ENCODE measurements around the gene GREB1L. TPM values are rescaled to one million over a fixed set of nuclear protein-coding genes. Genes with fewer than 3 reads are reported as not detected.

GREB1L gene
- total RNA-seq, 2 donors from 2014 or later = 3.1 to 3.9 TPM

GRCh38 chr18:21490748-21491147, 248.7 kb downstream of the GREB1L start:
- H3K4me3 ChIP-seq (ENCODE audit: low read length) = no peak overlapping the region
- no peak overlapping the region for H3K27ac ChIP-seq (ENCODE audit: low read depth, low read length)
- Mint-ChIP-seq H3K27ac (no peak overlapping the region), H3K27me3 (ENCODE audit: insufficient read depth) (peaks cover 2% of the 10 kb centered on the region), H3K9me3 (no peaks in the 10 kb centered on the region), H3K4me1 (no peaks in the 10 kb centered on the region), H3K4me3 (no peak overlapping the region), H3K36me3 (ENCODE audit: low read depth) (no peaks in the 10 kb centered on the region)
- no peak overlapping the region for H3K9ac ChIP-seq (ENCODE audit: extremely low read depth, low read length, poor library complexity, severe bottlenecking)
- no peaks in the 10 kb centered on the region for H3K27me3 ChIP-seq (ENCODE audit: control insufficient read depth, insufficient read depth, low read length, poor library complexity, severe bottlenecking)
- WGBS, 2 experiments (ENCODE audit: insufficient coverage in 1 of 2, insufficient read length in 1 of 2) = 83 to 100% methylated on average over 1 to 4 of the region's 4 CpGs
- no peak for DNase-seq
- no peaks in the 10 kb centered on the region for H3K4me1 ChIP-seq (ENCODE audit: control insufficient read depth, insufficient read depth, low read length)
- H3K9me3 ChIP-seq (ENCODE audit: control insufficient read depth, low read length) = no peaks in the 10 kb centered on the region
- no peaks in the 10 kb centered on the region for H3K36me3 ChIP-seq (ENCODE audit: control insufficient read depth, insufficient read depth, low read length)
- no peak for TF ChIP-seq CTCF (conservative IDR thresholded peaks at IDR 0.05)

- Mint-ChIP-seq H3K27me3 (ENCODE audit: insufficient read depth) (peaks cover 5% of the 10 kb centered on the region), H3K36me3 (ENCODE audit: low read depth) (no peaks in the 10 kb centered on the region), H3K9me3 (no peaks in the 10 kb centered on the region), H3K4me3 (no peak overlapping the region), H3K27ac (no peak overlapping the region), H3K4me1 (peaks cover 8% of the 10 kb centered on the region)
- H3K9ac ChIP-seq (ENCODE audit: extremely low read depth, low read length, poor library complexity, severe bottlenecking) = no peak overlapping the region
- no peaks in the 10 kb centered on the region for H3K36me3 ChIP-seq (ENCODE audit: control insufficient read depth, insufficient read depth, low read length)
- H3K4me3 ChIP-seq (ENCODE audit: low read length) = no peak overlapping the region
- TF ChIP-seq CTCF (conservative IDR thresholded peaks at IDR 0.05) = no peak
- H3K4me1 ChIP-seq (ENCODE audit: control insufficient read depth, insufficient read depth, low read length) = no peaks in the 10 kb centered on the region
- no peak for DNase-seq
- WGBS, 2 experiments (ENCODE audit: insufficient coverage in 1 of 2, insufficient read length in 1 of 2) = 87 to 92% methylated on average over 8 to 12 of the region's 12 CpGs
- H3K27me3 ChIP-seq (ENCODE audit: control insufficient read depth, insufficient read depth, low read length, poor library complexity, severe bottlenecking) = no peaks in the 10 kb centered on the region
- no peaks in the 10 kb centered on the region for H3K9me3 ChIP-seq (ENCODE audit: control insufficient read depth, low read length)
- H3K27ac ChIP-seq (ENCODE audit: low read depth, low read length) = no peak overlapping the region
These were observed 254.3 kb downstream of the GREB1L start for GRCh38 chr18:21496277-21496835.

- no peak overlapping the region for H3K4me3 ChIP-seq (ENCODE audit: low read length)
- H3K4me1 ChIP-seq (ENCODE audit: control insufficient read depth, insufficient read depth, low read length) = peaks cover 2% of the 10 kb centered on the region
- WGBS, 2 experiments (ENCODE audit: insufficient coverage in 1 of 2, insufficient read length in 1 of 2) = 94 to 98% methylated on average over 7 to 16 of the region's 16 CpGs
- no peak overlapping the region for H3K27ac Mint-ChIP-seq
- no peak for TF ChIP-seq CTCF (conservative IDR thresholded peaks at IDR 0.05)
- H3K4me3 Mint-ChIP-seq = no peak overlapping the region
- no peaks in the 10 kb centered on the region for H3K27me3 ChIP-seq (ENCODE audit: control insufficient read depth, insufficient read depth, low read length, poor library complexity, severe bottlenecking)
- H3K4me1 Mint-ChIP-seq = peaks cover 8% of the 10 kb centered on the region
- H3K27me3 Mint-ChIP-seq (ENCODE audit: insufficient read depth) = peaks cover 5% of the 10 kb centered on the region
- no peak overlapping the region for H3K9ac ChIP-seq (ENCODE audit: extremely low read depth, low read length, poor library complexity, severe bottlenecking)
- no peak overlapping the region for H3K27ac ChIP-seq (ENCODE audit: low read depth, low read length)
- no peaks in the 10 kb centered on the region for H3K9me3 ChIP-seq (ENCODE audit: control insufficient read depth, low read length)
- H3K36me3 ChIP-seq (ENCODE audit: control insufficient read depth, insufficient read depth, low read length) = no peaks in the 10 kb centered on the region
- H3K9me3 Mint-ChIP-seq = no peaks in the 10 kb centered on the region
- no peak for DNase-seq
- H3K36me3 Mint-ChIP-seq (ENCODE audit: low read depth) = no peaks in the 10 kb centered on the region
These were observed 258.0 kb downstream of the GREB1L start for GRCh38 chr18:21499997-21500396.
